Measurements from ENCODE around the gene GTPBP2. TPM values are rescaled to one million over a fixed set of nuclear protein-coding genes. Genes with fewer than 3 reads are reported as not detected.

The GTPBP2 gene
- total RNA-seq, 1 experiment from 2014 or later = 59.4 TPM

- H3K27ac ChIP-seq (ENCODE audit: low read length) = no peak overlapping the region
- no peaks in the 10 kb centered on the region for H3K27me3 ChIP-seq (ENCODE audit: control insufficient read depth, insufficient read depth, low read length)
- DNase-seq (ENCODE audit: low read depth, low spot score) (no peak), ATAC-seq (no peak)
- H3K36me3 ChIP-seq (ENCODE audit: control insufficient read depth, insufficient read depth, low read length) = peaks cover 9% of the 10 kb centered on the region
- CTCF ChIA-PET = interaction anchor here (0.7 kb wide), 1 partner anchor 86 kb away, joined by 7 read pairs; no protein-coding TSS in a partner anchor
- BruUV-seq (replicated peaks) = no TSS peak
- in situ Hi-C loops (cut with HindIII; ENCODE audit: low pct_unique_long_range_greater_than_20kb, low sequenced_read_pairs) = no loop called here
- TF ChIP-seq POLR2AphosphoS5 (IDR thresholded peaks at IDR 0.05; ENCODE audit: low read depth, low read length) = no peak
- H3K9me3 ChIP-seq (ENCODE audit: control insufficient read depth, insufficient read depth, low read depth, low read length) = no peaks in the 10 kb centered on the region
- POLR2A ChIA-PET = interaction anchor here (0.5 kb wide), 1 partner anchor 460 kb away, joined by 3 read pairs; no protein-coding TSS in a partner anchor
- intact Hi-C loops (cut with micrococcal nuclease; ENCODE audit: unreplicated experiment) = no loop called here
- H3K4me1 ChIP-seq (ENCODE audit: control insufficient read depth, insufficient read depth, low read length) = no peaks in the 10 kb centered on the region; the same call in 1 of the 2 replicates
- H3K4me3 ChIP-seq (ENCODE audit: low read depth in 2 of 2, low read length in 2 of 2) = no peak overlapping the region
Measured at GRCh38 chr6:43673444-43674084, 44.5 kb upstream of the GTPBP2 start.

GRCh38 chr6:43671801-43672690 is 43.0 kb upstream of the GTPBP2 start:
- Histone ChIP-seq H3K27ac (ENCODE audit: low read length) (no peak overlapping the region), H3K9me3 (ENCODE audit: control insufficient read depth, insufficient read depth, low read depth, low read length) (no peaks in the 10 kb centered on the region), H3K4me1 (ENCODE audit: control insufficient read depth, insufficient read depth, low read length) (peaks cover 9% of the 10 kb centered on the region), H3K4me3 (ENCODE audit: low read depth in 2 of 2, low read length in 2 of 2) (no peak overlapping the region), H3K27me3 (ENCODE audit: control insufficient read depth, insufficient read depth, low read length) (no peaks in the 10 kb centered on the region), H3K36me3 (ENCODE audit: control insufficient read depth, insufficient read depth, low read length) (peaks cover 4% of the 10 kb centered on the region)
- ATAC-seq = no peak
- POLR2A ChIA-PET = no interaction called here
- CTCF ChIA-PET = interaction anchor here (0.5 to 0.6 kb wide), 2 partner anchors 30 to 98 kb away, joined by 3 to 4 read pairs; partner anchors contain the start of gene VEGFA
- in situ Hi-C loops (cut with HindIII; ENCODE audit: low pct_unique_long_range_greater_than_20kb, low sequenced_read_pairs) (no loop called here), intact Hi-C loops (cut with micrococcal nuclease; ENCODE audit: unreplicated experiment) (no loop called here)
- DNase-seq (ENCODE audit: low read depth, low spot score) = no peak
- TF ChIP-seq POLR2AphosphoS5 (IDR thresholded peaks at IDR 0.05; ENCODE audit: low read depth, low read length) = no peak
- no peak for TF ChIP-seq TCF7L2 (IDR thresholded peaks at IDR 0.05; ENCODE audit: low read depth, low read length)
- BruUV-seq (replicated peaks) = no TSS peak

DNA sequence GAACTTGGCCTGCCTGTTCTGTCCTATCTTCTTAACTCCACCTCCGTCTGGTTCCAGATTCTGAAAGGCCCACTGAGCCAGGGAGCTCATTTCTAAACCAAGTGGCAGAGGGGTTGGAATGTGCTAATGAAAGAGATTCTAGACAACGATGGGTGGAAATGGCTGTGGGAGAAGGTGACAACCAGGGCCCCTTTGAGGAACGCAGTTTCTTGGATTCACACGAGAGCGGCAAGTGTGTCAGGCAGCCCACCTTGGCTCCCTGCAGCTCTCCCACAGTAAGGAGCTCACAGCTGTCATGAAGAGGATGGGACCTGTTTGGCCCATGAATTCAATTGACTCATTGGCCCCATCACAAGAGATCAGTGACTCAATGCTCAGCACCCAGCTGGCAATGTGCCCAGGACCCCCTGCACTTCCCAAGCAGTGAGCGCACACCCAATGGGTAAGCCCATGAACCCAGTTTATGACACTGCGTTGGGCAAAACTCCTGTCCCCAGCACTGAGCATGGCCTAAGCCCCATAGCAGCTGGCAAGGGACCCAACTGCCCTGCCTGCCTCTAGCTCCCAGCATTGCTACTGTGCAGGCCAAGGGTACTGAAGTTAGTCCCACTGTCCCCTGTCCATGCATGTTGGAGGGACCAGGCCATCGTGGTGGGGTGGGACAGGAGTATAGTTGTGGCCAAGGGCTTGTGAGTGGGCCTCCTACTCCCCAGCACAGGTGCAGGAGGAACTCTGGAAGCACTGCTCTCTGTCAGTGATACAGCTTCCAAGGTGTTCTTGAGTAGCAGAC is 42.1 kb upstream of the GTPBP2 start:
- no peaks in the 10 kb centered on the region for H3K9me3 ChIP-seq (ENCODE audit: control insufficient read depth, insufficient read depth, low read depth, low read length)
- no TSS peak for BruUV-seq (replicated peaks)
- ATAC-seq (no peak), DNase-seq (ENCODE audit: low read depth, low spot score) (no peak)
- intact Hi-C loops (cut with micrococcal nuclease; ENCODE audit: unreplicated experiment) (no loop called here), in situ Hi-C loops (cut with HindIII; ENCODE audit: low pct_unique_long_range_greater_than_20kb, low sequenced_read_pairs) (no loop called here)
- H3K4me1 ChIP-seq (ENCODE audit: control insufficient read depth, insufficient read depth, low read length) = peaks cover 9% of the 10 kb centered on the region
- POLR2A ChIA-PET = interaction anchor here (0.5 kb wide), 1 partner anchor 34 kb away, joined by 4 read pairs; no protein-coding TSS in a partner anchor
- no peak overlapping the region for H3K4me3 ChIP-seq (ENCODE audit: low read depth in 2 of 2, low read length in 2 of 2)
- H3K36me3 ChIP-seq (ENCODE audit: control insufficient read depth, insufficient read depth, low read length) = peaks cover 4% of the 10 kb centered on the region
- CTCF ChIA-PET = no interaction called here
- no peak for TF ChIP-seq TCF7L2 (IDR thresholded peaks at IDR 0.05; ENCODE audit: low read depth, low read length)
- TF ChIP-seq, protein P1, sequence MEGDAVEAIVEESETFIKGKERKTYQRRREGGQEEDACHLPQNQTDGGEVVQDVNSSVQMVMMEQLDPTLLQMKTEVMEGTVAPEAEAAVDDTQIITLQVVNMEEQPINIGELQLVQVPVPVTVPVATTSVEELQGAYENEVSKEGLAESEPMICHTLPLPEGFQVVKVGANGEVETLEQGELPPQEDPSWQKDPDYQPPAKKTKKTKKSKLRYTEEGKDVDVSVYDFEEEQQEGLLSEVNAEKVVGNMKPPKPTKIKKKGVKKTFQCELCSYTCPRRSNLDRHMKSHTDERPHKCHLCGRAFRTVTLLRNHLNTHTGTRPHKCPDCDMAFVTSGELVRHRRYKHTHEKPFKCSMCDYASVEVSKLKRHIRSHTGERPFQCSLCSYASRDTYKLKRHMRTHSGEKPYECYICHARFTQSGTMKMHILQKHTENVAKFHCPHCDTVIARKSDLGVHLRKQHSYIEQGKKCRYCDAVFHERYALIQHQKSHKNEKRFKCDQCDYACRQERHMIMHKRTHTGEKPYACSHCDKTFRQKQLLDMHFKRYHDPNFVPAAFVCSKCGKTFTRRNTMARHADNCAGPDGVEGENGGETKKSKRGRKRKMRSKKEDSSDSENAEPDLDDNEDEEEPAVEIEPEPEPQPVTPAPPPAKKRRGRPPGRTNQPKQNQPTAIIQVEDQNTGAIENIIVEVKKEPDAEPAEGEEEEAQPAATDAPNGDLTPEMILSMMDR (IDR thresholded peaks at IDR 0.05) = no peak
- 0 out of 2 replicates have a peak, but pooled peaks have one; percentile 4 for TF ChIP-seq POLR2AphosphoS5 (IDR thresholded peaks at IDR 0.05; ENCODE audit: low read depth, low read length)
- no peaks in the 10 kb centered on the region for H3K27me3 ChIP-seq (ENCODE audit: control insufficient read depth, insufficient read depth, low read length)
- no peak overlapping the region for H3K27ac ChIP-seq (ENCODE audit: low read length)
